Dendritic cell treated with granulocyte-macrophage colony-stimulating factor and Interleukin-4, amounts not matched to agents 40 ng/mL and 50 ng/mL, for 4 days (primary cell): ENCODE measurements around the gene TSR3.

Source experiments
- H3K27ac Mint-ChIP-seq: one replicate; pipeline ENCODE4 v1.8.0; 2022; ENCODE audit warnings: mild to moderate bottlenecking, mixed read lengths
- H3K27me3 Mint-ChIP-seq: one replicate; pipeline ENCODE4 v1.8.0; 2022; ENCODE audit warnings: mild to moderate bottlenecking, mixed read lengths
- H3K36me3 Mint-ChIP-seq: one replicate; pipeline ENCODE4 v1.8.0; 2022; ENCODE audit warnings: low read depth, mixed read lengths
- H3K4me1 Mint-ChIP-seq: one replicate; pipeline ENCODE4 v1.8.0; 2022; ENCODE audit warnings: low read depth, mixed read lengths
- H3K4me3 Mint-ChIP-seq: one replicate; pipeline ENCODE4 v1.8.0; 2022; ENCODE audit warnings: mild to moderate bottlenecking, moderate library complexity, mixed read lengths
- H3K9me3 Mint-ChIP-seq: one replicate; pipeline ENCODE4 v1.8.0; 2022; ENCODE audit warnings: mixed read lengths
- intact Hi-C: fragments of 100-400 bp; cut with micrococcal nuclease; formaldehyde crosslinking; loops from one replicate; pipeline ENCODE4 v1.15.0; 2022

TSR3 gene

DNA sequence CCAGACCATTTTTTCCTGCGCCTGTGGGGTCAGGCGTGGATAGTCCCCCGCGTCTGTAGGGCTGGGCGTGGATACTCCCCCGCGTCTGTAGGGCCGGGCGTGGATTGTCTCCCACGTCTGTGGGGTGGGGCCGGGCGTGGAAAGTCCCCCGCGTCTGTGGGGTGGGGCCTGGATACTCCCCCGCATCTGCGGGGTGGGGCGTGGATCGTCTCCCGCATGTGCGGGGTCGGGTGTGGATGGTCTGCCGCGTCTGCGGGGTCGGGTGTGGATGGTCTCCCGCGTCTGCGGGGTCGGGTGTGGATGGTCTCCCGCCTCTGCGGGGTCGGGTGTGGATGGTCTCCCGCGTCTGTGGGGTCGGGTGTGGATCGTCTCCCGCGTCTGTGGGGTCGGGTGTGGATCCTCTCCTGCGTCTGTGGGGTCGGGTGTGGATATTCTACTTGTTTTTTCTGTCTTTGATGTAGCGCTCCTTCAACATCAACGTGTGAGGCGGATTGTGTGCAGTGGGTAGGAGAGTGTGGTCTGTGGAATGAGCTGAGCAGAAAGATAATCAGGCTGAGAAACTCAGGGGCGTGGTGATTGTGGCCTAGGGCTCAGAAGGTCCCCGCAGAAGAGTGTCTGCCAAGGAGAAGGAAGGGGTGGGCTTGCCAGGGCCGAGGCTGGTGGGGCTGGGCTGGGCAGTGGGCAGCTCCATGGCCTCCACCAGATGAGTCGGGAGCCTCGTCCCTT, 3.3 kb upstream of the TSR3 start:
- peak overlapping the region; percentile 1 for H3K27ac Mint-ChIP-seq
- no peak overlapping the region for H3K4me3 Mint-ChIP-seq
- H3K9me3 Mint-ChIP-seq: no peaks in the 10 kb centered on the region
- peaks cover 69% of the 10 kb centered on the region for H3K36me3 Mint-ChIP-seq
- intact Hi-C loops: loop anchor here (5.0 kb wide), 1 partner anchor 43 kb away; no protein-coding TSS in a partner anchor
- H3K4me1 Mint-ChIP-seq: peaks cover 73% of the 10 kb centered on the region
- H3K27me3 Mint-ChIP-seq: no peaks in the 10 kb centered on the region

DNA sequence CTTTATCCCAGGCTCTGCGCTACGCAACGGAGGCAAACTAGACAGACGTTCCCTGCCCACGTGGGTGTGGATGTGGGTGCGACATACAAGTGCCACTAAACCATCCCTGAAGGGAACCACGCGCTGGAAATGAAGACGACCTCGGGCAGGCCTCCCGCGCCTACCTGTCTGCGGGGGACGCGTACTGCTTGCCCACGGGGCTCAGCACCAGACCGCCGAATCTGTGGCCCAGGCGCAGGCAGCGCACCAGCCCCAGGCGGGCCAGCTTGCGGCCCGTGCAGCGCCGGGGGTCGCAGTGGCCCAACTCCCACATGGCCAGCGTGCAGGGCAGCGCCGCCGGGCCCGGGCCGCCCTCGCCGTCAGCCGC, 480 bp downstream of the TSR3 start:
- H3K36me3 Mint-ChIP-seq: peaks cover 69% of the 10 kb centered on the region

DNA sequence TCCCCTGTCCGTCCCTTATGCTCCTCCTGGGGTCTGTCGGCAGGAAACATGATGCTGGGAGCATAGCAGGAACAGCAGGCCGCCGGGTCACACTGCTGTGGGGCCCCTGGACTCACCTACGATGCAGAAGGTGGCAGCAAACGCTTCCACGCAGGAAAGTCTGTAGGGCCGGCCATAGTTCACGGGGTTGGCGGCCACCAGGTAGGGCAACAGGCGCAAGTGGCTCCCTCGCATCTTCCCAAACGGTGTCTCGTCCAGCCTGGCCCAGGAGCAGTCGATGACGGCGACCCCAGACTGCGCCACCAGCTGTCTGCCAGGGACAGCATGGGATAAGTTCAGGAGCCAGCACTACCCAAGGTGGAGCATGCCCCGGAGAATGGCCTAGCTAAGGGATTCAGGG, 987 bp downstream of the TSR3 start:
- intact Hi-C loops: loop anchor here (5.0 kb wide), 1 partner anchor 38 kb away; no protein-coding TSS in a partner anchor
- Mint-ChIP-seq H3K4me3 (peak overlapping the region; percentile 89), H3K27ac (peak overlapping the region; percentile 90), H3K27me3 (no peaks in the 10 kb centered on the region), H3K36me3 (peaks cover 64% of the 10 kb centered on the region), H3K4me1 (peaks cover 45% of the 10 kb centered on the region), H3K9me3 (no peaks in the 10 kb centered on the region)

More for the DNA sequence above, 480 bp downstream of the TSR3 start:
- Mint-ChIP-seq H3K9me3 (no peaks in the 10 kb centered on the region), H3K27me3 (no peaks in the 10 kb centered on the region), H3K4me1 (peaks cover 50% of the 10 kb centered on the region), H3K27ac (peak overlapping the region; percentile 90), H3K4me3 (peak overlapping the region; percentile 89)
- intact Hi-C loops: loop anchor here (5.0 kb wide), 1 partner anchor 39 kb away; no protein-coding TSS in a partner anchor

DNA sequence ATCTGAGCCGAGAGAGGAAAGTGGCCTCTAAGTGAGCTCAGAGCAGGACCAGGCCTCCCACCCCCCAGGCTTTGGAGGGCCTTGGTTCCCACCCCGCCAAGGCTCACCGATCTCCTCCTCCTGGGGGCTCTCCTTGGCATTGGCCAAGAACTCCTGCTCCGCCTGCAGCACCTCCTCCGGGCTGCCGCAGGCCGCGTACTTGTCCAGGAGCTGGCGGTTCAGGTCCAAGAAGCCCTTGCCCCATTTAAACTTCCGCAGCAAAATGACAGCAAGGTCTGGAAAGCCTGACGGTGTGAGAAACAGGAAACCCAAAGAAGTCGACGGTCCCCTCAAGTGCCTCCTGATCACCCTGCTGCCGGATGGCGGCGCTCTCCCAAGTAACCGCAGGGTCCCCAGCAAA, 1.7 kb downstream of the TSR3 start:
- peak overlapping the region; percentile 90 for H3K27ac Mint-ChIP-seq
- H3K9me3 Mint-ChIP-seq: no peaks in the 10 kb centered on the region
- H3K27me3 Mint-ChIP-seq: no peaks in the 10 kb centered on the region
- intact Hi-C loops: loop anchor here (5.0 kb wide), 1 partner anchor 38 kb away; no protein-coding TSS in a partner anchor
- H3K36me3 Mint-ChIP-seq: peaks cover 61% of the 10 kb centered on the region
- H3K4me1 Mint-ChIP-seq: peaks cover 38% of the 10 kb centered on the region
- H3K4me3 Mint-ChIP-seq: no peak overlapping the region

DNA sequence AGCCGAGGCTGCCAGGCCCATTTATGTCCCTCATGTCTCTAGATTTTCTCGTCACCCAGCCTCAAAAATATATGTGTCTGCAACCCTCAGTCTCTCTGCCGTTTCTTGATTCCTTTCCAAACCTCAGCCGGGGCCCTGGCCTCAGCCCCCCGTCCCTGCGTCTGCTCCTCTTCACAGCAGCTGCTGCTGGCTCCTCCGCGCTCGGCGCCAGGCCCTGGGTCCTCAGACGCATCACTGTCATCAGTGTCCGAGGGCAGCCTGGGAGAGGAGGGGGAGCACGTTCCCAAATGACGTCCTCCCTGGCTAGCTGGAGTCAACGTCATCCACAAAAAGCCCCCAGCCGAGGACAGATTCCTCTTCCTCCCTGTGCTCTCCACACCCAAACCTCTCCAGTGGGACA, 2.3 kb downstream of the TSR3 start:
- Mint-ChIP-seq H3K27ac (no peak overlapping the region), H3K4me1 (peaks cover 32% of the 10 kb centered on the region), H3K9me3 (no peaks in the 10 kb centered on the region), H3K4me3 (no peak overlapping the region), H3K27me3 (no peaks in the 10 kb centered on the region), H3K36me3 (peaks cover 55% of the 10 kb centered on the region)
- intact Hi-C loops: no loop called here

DNA sequence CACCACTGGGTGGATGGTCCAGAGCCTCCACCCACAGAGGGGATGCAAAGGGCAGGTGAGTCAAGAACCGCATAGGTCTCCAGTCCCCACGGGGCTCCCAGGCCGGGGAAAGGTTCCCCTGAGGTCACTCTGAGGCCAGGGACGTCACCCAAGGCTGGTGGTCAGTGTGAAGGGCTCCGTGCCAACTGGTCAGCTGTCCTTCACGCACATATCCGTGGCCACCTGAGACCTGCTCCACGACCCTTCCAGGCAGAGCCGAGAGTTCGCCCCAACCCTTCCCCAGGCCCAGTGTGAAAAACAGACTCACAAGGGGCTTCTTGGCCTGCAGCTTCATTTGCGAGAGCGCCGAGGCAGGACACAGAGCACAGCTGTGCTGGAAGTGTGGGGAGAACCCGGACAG, 2.8 kb downstream of the TSR3 start:
- Mint-ChIP-seq H3K27me3 (no peaks in the 10 kb centered on the region), H3K4me1 (peaks cover 32% of the 10 kb centered on the region), H3K4me3 (no peak overlapping the region), H3K36me3 (peaks cover 50% of the 10 kb centered on the region), H3K27ac (no peak overlapping the region), H3K9me3 (no peaks in the 10 kb centered on the region)
- intact Hi-C loops: no loop called here

DNA sequence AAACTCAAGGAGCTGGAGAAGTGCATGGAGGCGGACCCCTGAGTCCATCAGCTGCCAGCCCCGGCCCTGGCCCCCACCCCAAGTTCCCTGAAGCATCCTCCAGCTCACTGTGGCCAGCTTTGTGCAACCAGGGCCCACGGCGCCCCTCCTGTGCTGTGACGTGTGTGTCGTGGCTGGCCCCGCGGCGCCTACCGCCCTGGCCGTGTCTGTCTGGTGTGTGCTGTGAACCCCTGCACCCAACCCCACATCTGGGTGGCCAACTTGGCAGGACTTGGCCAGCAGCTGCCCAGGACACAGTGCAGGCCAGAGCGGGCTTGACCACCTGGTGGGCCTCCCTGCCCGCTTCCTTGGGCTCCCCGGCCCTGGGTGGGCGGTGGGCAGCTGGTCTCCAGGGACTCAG, 3.2 kb downstream of the TSR3 start:
- H3K9me3 Mint-ChIP-seq: no peaks in the 10 kb centered on the region
- peaks cover 45% of the 10 kb centered on the region for H3K36me3 Mint-ChIP-seq
- intact Hi-C loops: no loop called here
- no peak overlapping the region for H3K4me3 Mint-ChIP-seq
- H3K27me3 Mint-ChIP-seq: peaks cover 2% of the 10 kb centered on the region
- H3K4me1 Mint-ChIP-seq: peaks cover 32% of the 10 kb centered on the region
- no peak overlapping the region for H3K27ac Mint-ChIP-seq

DNA sequence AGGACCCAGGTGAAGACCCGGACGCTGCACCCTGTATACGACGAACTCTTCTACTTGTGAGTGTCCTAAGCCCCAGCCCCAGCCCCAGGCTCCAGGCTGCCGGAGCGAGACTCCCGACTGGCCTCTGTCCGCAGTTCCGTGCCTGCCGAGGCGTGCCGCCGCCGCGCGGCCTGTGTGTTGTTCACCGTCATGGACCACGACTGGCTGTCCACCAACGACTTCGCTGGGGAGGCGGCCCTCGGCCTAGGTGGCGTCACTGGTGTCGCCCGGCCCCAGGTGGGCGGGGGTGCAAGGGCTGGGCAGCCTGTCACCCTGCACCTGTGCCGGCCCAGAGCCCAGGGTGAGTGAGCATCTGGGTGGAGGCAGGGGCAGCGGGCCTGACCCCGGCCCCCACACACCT, 3.7 kb downstream of the TSR3 start:
- Mint-ChIP-seq H3K4me3 (no peak overlapping the region), H3K27ac (no peak overlapping the region), H3K4me1 (peaks cover 32% of the 10 kb centered on the region), H3K9me3 (no peaks in the 10 kb centered on the region), H3K36me3 (peaks cover 42% of the 10 kb centered on the region), H3K27me3 (peaks cover 5% of the 10 kb centered on the region)
- intact Hi-C loops: no loop called here

DNA sequence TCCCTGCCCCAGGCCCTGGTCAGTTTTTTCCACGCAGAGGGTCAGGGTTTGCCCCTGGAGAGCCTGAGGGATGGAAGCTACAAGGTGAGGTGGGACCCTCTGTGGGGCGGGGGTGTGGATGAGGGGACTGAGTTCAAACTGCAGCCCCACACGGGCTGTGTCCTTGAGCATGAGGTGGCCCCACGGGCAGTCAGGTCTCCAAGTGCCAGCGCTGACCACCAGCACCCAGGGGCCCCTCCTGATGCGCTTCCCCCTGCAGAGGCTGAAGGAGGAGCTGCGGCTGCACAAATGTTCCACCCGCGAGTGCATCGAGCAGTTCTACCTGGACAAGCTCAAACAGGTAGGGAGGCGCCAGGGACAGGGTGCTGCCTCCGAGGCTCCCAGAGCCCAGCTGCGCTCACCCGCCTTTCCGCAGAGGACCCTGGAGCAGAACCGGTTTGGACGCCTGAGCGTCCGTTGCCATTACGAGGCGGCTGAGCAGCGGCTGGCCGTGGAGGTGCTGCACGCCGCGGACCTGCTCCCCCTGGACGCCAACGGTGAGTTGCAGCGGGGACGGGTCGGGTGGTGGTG, 4.3 kb downstream of the TSR3 start:
- H3K36me3 Mint-ChIP-seq: peaks cover 42% of the 10 kb centered on the region
- no peak overlapping the region for H3K4me3 Mint-ChIP-seq
- peaks cover 9% of the 10 kb centered on the region for H3K27me3 Mint-ChIP-seq
- H3K9me3 Mint-ChIP-seq: no peaks in the 10 kb centered on the region
- H3K27ac Mint-ChIP-seq: no peak overlapping the region
- intact Hi-C loops: no loop called here
- H3K4me1 Mint-ChIP-seq: peaks cover 32% of the 10 kb centered on the region

DNA sequence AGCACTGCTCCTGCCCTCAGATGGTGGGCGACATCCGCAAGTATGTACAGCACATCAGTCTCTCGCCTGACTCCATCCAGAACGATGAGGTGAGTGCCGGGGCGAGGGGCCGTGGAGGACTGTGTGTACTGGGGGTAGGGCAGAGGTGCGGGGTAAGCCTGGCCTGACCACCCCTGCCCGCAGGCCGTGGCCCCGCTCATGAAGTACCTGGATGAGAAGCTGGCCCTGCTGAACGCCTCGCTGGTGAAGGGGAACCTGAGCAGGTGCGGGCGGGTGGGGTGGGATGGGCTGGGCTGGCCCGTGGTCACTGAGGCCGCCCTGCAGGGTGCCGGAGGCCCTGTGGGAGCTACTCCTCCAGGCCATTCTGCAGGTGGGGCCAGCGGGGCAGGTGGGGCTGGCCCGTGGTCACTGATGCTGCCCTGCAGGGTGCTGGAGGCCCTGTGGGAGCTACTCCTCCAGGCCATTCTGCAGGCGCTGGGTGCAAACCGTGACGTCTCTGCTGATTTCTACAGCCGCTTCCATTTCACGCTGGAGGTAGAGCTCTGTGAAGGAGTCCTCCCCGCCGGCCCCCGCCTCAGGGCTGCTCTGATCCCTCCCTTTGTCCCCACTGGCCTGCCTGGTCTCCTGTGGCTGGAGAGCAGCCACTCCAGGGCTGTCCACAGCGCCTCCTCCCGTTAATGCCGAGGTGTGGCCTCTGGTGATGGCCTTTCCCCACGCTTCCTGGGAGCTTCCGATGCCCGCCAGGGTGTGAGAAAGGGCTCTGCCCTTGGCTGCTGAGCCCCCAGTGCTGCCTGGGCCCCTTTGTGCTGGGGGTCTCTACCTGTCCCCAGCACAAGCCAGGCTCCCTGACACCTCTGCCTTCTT, 5.0 kb downstream of the TSR3 start:
- Mint-ChIP-seq H3K9me3 (no peaks in the 10 kb centered on the region), H3K4me1 (peaks cover 36% of the 10 kb centered on the region), H3K27ac (no peak overlapping the region), H3K27me3 (peaks cover 16% of the 10 kb centered on the region), H3K4me3 (no peak overlapping the region), H3K36me3 (peaks cover 36% of the 10 kb centered on the region)
- intact Hi-C loops: no loop called here

DNA sequence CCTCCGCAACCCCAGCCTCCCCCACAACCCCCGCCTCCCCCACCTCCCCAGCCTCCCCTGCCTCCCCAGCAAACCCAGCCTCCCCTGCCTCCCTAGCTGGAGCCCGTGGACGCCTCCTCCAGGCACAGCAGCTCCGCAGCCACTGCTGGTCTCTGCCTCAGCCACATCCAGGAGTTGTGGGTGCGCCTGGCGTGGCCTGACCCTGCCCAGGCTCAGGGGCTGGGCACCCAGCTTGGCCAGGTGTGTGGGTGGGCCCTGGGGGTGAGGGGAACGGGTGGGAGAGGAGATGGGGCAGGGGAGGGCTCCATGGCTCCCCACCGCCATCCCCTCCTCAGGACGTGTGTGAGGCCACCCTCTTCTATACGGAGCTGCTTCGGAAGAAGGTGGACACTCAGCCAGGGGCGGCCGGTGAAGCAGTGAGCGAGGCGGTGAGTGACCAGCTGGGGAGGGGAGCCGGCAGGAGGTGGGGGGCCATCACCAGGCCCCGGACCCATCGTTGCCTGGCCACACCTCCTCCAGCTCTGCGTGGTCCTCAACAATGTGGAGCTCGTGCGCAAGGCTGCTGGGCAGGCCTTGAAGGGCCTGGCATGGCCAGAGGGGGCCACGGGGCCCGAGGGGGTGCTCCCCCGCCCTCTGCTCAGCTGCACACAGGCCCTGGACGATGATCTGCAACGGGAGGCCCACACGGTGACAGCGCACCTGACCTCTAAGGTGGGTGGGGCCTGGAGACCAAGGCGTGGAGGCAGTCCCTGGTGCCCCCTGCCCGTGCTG, 5.8 kb downstream of the TSR3 start:
- peaks cover 35% of the 10 kb centered on the region for H3K4me1 Mint-ChIP-seq
- peaks cover 36% of the 10 kb centered on the region for H3K36me3 Mint-ChIP-seq
- H3K9me3 Mint-ChIP-seq: no peaks in the 10 kb centered on the region
- no peak overlapping the region for H3K4me3 Mint-ChIP-seq
- H3K27ac Mint-ChIP-seq: no peak overlapping the region
- H3K27me3 Mint-ChIP-seq: peaks cover 22% of the 10 kb centered on the region
- intact Hi-C loops: no loop called here

DNA sequence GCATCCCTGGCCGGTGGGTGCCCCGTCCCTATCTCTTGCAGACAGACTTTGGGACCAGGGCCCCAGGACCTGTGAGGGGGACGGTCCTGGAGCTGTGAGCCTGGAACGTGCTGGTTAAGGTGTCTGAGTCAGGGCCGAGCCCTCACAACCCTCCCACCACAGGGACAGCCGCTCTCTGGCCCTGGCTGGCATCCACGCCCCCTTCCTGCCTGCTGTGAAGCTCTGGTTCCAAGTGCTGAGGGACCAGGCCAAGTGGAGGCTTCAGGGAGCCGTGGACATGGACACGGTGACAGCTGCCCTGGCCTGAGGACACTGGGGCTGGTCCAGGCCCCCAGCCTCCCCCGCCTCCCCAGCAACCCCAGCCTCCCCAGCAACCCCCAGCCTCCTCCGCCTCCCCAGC, 6.6 kb downstream of the TSR3 start:
- H3K36me3 Mint-ChIP-seq: peaks cover 31% of the 10 kb centered on the region
- H3K27ac Mint-ChIP-seq: no peak overlapping the region
- intact Hi-C loops: no loop called here
- H3K27me3 Mint-ChIP-seq: peaks cover 25% of the 10 kb centered on the region
- no peak overlapping the region for H3K4me3 Mint-ChIP-seq
- H3K4me1 Mint-ChIP-seq: peaks cover 28% of the 10 kb centered on the region
- H3K9me3 Mint-ChIP-seq: no peaks in the 10 kb centered on the region

DNA sequence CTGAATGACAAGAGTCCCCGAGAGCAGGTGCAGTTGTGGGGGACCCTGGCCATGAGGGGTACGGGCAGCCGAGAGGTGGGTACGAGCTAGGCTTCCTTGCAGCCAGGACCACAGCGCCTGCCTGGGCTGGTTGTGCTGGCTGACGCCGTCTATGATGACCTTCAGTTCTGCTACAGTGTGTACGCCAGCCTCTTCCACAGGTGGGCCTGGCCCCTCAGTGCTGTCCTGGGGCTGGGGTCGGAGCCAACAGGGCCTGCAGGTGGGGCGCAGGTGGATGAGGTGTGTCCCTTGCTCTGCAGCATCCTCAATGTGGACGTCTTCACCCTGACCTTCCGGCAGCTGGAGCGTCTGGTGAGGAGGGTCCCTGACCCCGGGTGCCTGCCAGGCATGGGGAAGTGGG, 7.2 kb downstream of the TSR3 start:
- intact Hi-C loops: no loop called here
- Mint-ChIP-seq H3K36me3 (peaks cover 25% of the 10 kb centered on the region), H3K4me3 (no peak overlapping the region)

More for the DNA sequence above, 7.2 kb downstream of the TSR3 start:
- Mint-ChIP-seq H3K4me1 (peaks cover 24% of the 10 kb centered on the region), H3K27me3 (peaks cover 25% of the 10 kb centered on the region), H3K27ac (no peak overlapping the region), H3K9me3 (no peaks in the 10 kb centered on the region)
